Kidney glomerular epithelial cell (primary cell): Measurements from ENCODE around the gene TNNI2.
"Not testable (repeated sequence)": the region's sequence is repeated elsewhere in the genome, so short reads cannot be mapped to it uniquely, and the experiment has no call there.

Experiments used
- DNase-seq: peaks from one replicate; lab custom pipeline; 2025; lab: John Stamatoyannopoulos, UW

Gene TNNI2

GRCh38 chr11:1862588-1863351 lies 24.0 kb downstream of the TNNI2 start:
- no peak for DNase-seq

- peak; percentile 78 for DNase-seq
Observed at GRCh38 chr11:1863352-1864216, 24.8 kb downstream of the TNNI2 start.

- no peak for DNase-seq
Observed at GRCh38 chr11:1864231-1864630, 25.4 kb downstream of the TNNI2 start.

GRCh38 chr11:1864831-1865665 lies 26.3 kb downstream of the TNNI2 start:
- no peak for DNase-seq

- DNase-seq = no peak
Observed at GRCh38 chr11:1866226-1866625, 27.4 kb downstream of the TNNI2 start.

GRCh38 chr11:1866776-1867175 lies 28.0 kb downstream of the TNNI2 start:
- no peak for DNase-seq

- DNase-seq = no peak
Observed at GRCh38 chr11:1867381-1867780, 28.6 kb downstream of the TNNI2 start.

GRCh38 chr11:1868056-1868635 lies 29.4 kb downstream of the TNNI2 start:
- no peak for DNase-seq

- no peak for DNase-seq
Observed at GRCh38 chr11:1868636-1869291, 30.0 kb downstream of the TNNI2 start.

GRCh38 chr11:1869427-1870325 lies 30.9 kb downstream of the TNNI2 start:
- no peak for DNase-seq

GRCh38 chr11:1870326-1870696 lies 31.5 kb downstream of the TNNI2 start:
- DNase-seq = no peak

- no peak for DNase-seq
Observed at GRCh38 chr11:1870721-1871466, 32.1 kb downstream of the TNNI2 start.

GRCh38 chr11:1871531-1871930 lies 32.8 kb downstream of the TNNI2 start:
- DNase-seq = no peak

GRCh38 chr11:1872267-1872985 lies 33.6 kb downstream of the TNNI2 start:
- DNase-seq = no peak

- peak; percentile 56 for DNase-seq
Observed at GRCh38 chr11:1873048-1873812, 34.4 kb downstream of the TNNI2 start.

- DNase-seq = not testable (repeated sequence)
Observed at GRCh38 chr11:1873813-1874150, 35.0 kb downstream of the TNNI2 start.

- not testable (repeated sequence) for DNase-seq
Observed at GRCh38 chr11:1874441-1875092, 35.8 kb downstream of the TNNI2 start.
